Activated gamma-delta T cell treated with anti-CD3 and anti-CD28 coated beads, Interleukin-2, amount 50 U/mL, for 16 hours (primary cell): ENCODE results near the gene NUP107.
A peak's percentile ranks its signal among the peaks of the same experiment; 100 is the strongest.

Experiments
- DNase-seq: peaks from one replicate; pipeline ENCODE4 v3.0.0-alpha.2; 2020; ENCODE audit warnings: low read depth

NUP107 gene

GRCh38 chr12:68739891-68740290 is 53.1 kb downstream of the NUP107 start:
- no peak for DNase-seq

GRCh38 chr12:68743356-68743755 is 56.6 kb downstream of the NUP107 start:
- DNase-seq: no peak

- no peak for DNase-seq
Observed at GRCh38 chr12:68745376-68745903, 58.7 kb downstream of the NUP107 start.

GRCh38 chr12:68745904-68746571 is 59.3 kb downstream of the NUP107 start, which contains the start of gene SLC35E3:
Gene SLC35E3 (plus strand): TSS chr12:68746176. CDS start chr12:68746378, 202 bp downstream.
- peak; percentile 85 for DNase-seq

- DNase-seq: peak; percentile 5
Observed at GRCh38 chr12:68746572-68747180, 59.9 kb downstream of the NUP107 start.

- DNase-seq: no peak
Observed at GRCh38 chr12:68749443-68749842, 62.7 kb downstream of the NUP107 start.

- DNase-seq: no peak
Observed at GRCh38 chr12:68749861-68750260, 63.1 kb downstream of the NUP107 start.

- DNase-seq: no peak
Observed at GRCh38 chr12:68750506-68750905, 63.7 kb downstream of the NUP107 start.

GRCh38 chr12:68755536-68756243 is 68.9 kb downstream of the NUP107 start:
- no peak for DNase-seq

GRCh38 chr12:68759852-68760251 is 73.1 kb downstream of the NUP107 start:
- no peak for DNase-seq

GRCh38 chr12:68760806-68761441 is 74.1 kb downstream of the NUP107 start:
- DNase-seq: no peak

GRCh38 chr12:68761442-68761812 is 74.6 kb downstream of the NUP107 start:
- no peak for DNase-seq

GRCh38 chr12:68761901-68762630 is 75.3 kb downstream of the NUP107 start:
- DNase-seq: no peak

- DNase-seq: no peak
Observed at GRCh38 chr12:68762691-68763090, 75.9 kb downstream of the NUP107 start.

- no peak for DNase-seq
Observed at GRCh38 chr12:68765696-68766095, 78.9 kb downstream of the NUP107 start.

GRCh38 chr12:68766646-68767045 is 79.9 kb downstream of the NUP107 start:
- DNase-seq: no peak

- no peak for DNase-seq
Observed at GRCh38 chr12:68767191-68767590, 80.4 kb downstream of the NUP107 start.

- DNase-seq: no peak
Observed at GRCh38 chr12:68768431-68768939, 81.7 kb downstream of the NUP107 start.

- no peak for DNase-seq
Observed at GRCh38 chr12:68769941-68770340, 83.2 kb downstream of the NUP107 start.

GRCh38 chr12:68771223-68771925 is 84.6 kb downstream of the NUP107 start:
- no peak for DNase-seq

GRCh38 chr12:68772714-68773113 is 85.9 kb downstream of the NUP107 start:
- DNase-seq: no peak
